ENCODE measurements around the gene ARMC2.

ARMC2 gene

GRCh38 chr6:108803982-108804490 lies 44.2 kb upstream of the ARMC2 start:
- TF ChIP-seq CTCF (IDR thresholded peaks at IDR 0.05; ENCODE audit: low read depth, low read length), result no peak
- H3K4me3 ChIP-seq (replicated peaks in 1 of 2; ENCODE audit: low read depth in 2 of 2, low read length in 2 of 2), result no peak overlapping the region
- DNase-seq (ENCODE audit: low read depth in 2 of 2), result no peak

- no peak for DNase-seq (ENCODE audit: low read depth in 2 of 2)
- H3K4me3 ChIP-seq (replicated peaks in 1 of 2; ENCODE audit: low read depth in 2 of 2, low read length in 2 of 2), result no peak overlapping the region
- no peak for TF ChIP-seq CTCF (IDR thresholded peaks at IDR 0.05; ENCODE audit: low read depth, low read length)
Measured at GRCh38 chr6:108804956-108805355, 43.3 kb upstream of the ARMC2 start.

GRCh38 chr6:108805611-108806167 lies 42.5 kb upstream of the ARMC2 start:
- no peak for DNase-seq (ENCODE audit: low read depth in 2 of 2)
- no peak overlapping the region for H3K4me3 ChIP-seq (replicated peaks in 1 of 2; ENCODE audit: low read depth in 2 of 2, low read length in 2 of 2)
- no peak for TF ChIP-seq CTCF (IDR thresholded peaks at IDR 0.05; ENCODE audit: low read depth, low read length)

DNA sequence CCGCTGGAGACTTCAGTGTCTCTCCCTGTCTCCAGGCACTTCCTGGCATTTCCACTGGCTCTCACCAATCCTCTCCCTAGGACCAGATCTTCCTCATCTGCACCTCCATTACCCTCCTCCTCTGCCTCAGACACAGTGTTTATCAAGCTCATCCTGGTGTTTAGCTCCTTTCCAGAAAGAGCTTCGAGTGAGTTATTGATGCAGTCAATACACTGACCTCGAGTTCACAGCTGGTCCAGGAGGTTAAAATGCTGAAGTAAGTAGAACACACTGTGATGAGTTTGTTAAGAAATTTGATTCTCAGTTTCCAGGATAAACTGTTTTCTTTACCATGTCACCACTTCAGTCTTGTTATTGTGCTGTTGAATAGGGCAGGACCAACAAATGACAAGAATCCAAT lies 42.1 kb upstream of the ARMC2 start:
- no peak for DNase-seq (ENCODE audit: low read depth in 2 of 2)
- no peak for TF ChIP-seq CTCF (IDR thresholded peaks at IDR 0.05; ENCODE audit: low read depth, low read length)
- H3K4me3 ChIP-seq (replicated peaks in 1 of 2; ENCODE audit: low read depth in 2 of 2, low read length in 2 of 2), result no peak overlapping the region

DNA sequence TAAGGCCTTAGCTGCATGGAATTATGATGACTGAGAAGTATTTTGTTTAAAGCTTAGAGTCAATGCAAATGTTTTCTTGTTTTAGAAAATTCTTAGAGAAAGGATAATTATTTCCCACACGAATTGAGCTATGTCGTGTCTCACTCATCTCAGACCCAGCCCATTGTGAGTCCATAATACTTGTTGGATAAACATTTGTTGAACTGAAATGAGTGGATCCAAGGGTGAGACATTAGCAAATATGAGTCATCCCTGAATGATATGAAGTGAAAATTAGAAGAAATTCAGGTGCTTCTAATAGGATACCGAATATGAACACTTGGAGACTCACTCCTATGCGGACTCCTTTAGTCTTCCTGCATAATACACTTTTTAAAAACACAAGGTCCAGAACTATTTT lies 41.6 kb upstream of the ARMC2 start:
- TF ChIP-seq CTCF (IDR thresholded peaks at IDR 0.05; ENCODE audit: low read depth, low read length), result no peak
- no peak for DNase-seq (ENCODE audit: low read depth in 2 of 2)
- no peak overlapping the region for H3K4me3 ChIP-seq (replicated peaks in 1 of 2; ENCODE audit: low read depth in 2 of 2, low read length in 2 of 2)

DNA sequence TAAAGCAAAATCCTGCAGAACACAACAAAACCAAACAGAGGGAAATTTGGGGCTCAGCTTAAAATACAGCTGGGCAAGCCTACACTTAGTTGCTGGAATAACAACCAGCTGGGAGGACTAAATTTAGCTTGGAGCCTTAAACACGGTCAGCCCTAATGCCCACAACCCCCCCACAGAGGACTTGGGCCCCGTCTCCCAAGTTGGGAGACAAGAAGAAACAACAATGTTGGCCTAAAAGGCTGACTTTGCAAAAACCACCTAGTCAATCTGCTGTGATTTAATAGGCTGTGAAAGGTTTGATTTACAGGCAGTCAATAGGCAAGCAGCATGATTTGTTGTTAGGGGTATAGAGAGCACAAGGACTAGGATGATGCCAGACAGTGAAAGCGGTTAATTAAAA lies 40.3 kb upstream of the ARMC2 start:
- no peak for TF ChIP-seq CTCF (IDR thresholded peaks at IDR 0.05; ENCODE audit: low read depth, low read length)
- no peak for DNase-seq (ENCODE audit: low read depth in 2 of 2)
- no peak overlapping the region for H3K4me3 ChIP-seq (replicated peaks in 1 of 2; ENCODE audit: low read depth in 2 of 2, low read length in 2 of 2)

DNA sequence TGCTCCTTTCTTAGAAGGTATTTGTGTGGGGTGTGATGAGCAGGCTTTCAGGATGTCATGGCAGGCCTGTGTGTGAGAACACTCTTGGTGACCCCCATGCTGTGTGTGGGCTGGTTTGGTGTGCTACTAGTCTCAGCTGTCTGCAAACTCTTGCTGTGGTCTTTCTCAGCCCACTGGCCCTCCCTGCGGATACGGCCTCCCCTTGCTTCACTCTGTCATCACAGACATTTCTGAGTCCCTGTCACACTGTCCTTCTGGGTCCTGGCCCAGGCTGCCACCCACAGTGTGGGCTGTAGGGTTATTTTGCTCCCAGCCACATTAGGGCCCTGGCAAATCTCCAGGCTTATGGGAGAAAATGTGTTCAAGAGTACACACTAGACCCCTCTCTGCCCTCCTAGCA lies 39.0 kb upstream of the ARMC2 start:
- no peak for TF ChIP-seq CTCF (IDR thresholded peaks at IDR 0.05; ENCODE audit: low read depth, low read length)
- DNase-seq (ENCODE audit: low read depth in 2 of 2), result no peak
- no peak overlapping the region for H3K4me3 ChIP-seq (replicated peaks in 1 of 2; ENCODE audit: low read depth in 2 of 2, low read length in 2 of 2)

All from cardiac fibroblast (primary cell).